ENCODE results near the gene AKAP6. TPM values are rescaled to one million over a fixed set of nuclear protein-coding genes. Genes with fewer than 3 reads are reported as not detected.
"Not testable (repeated sequence)": the region's sequence is repeated elsewhere in the genome, so short reads cannot be mapped to it uniquely, and the experiment has no call there.

Gene AKAP6
- total RNA-seq, 1 donor from 2014 or later, result 7.7 TPM

GRCh38 chr14:32366986-32367385 lies 37.9 kb downstream of the AKAP6 start:
- Histone ChIP-seq H3K4me1 (peaks cover 5% of the 10 kb centered on the region), H3K27ac (no peak overlapping the region), H3K9me3 (no peaks in the 10 kb centered on the region), H3K36me3 (no peaks in the 10 kb centered on the region), H3K4me3 (no peak overlapping the region), H3K27me3 (no peaks in the 10 kb centered on the region)
- ATAC-seq (no peak), DNase-seq (no peak)
- intact Hi-C loops (cut with DNase I), result no loop called here
- TF ChIP-seq CTCF (IDR thresholded peaks at IDR 0.05), result no peak

GRCh38 chr14:32367516-32367915 lies 38.4 kb downstream of the AKAP6 start:
- Histone ChIP-seq H3K27me3 (no peaks in the 10 kb centered on the region), H3K27ac (no peak overlapping the region), H3K4me3 (no peak overlapping the region), H3K4me1 (peaks cover 5% of the 10 kb centered on the region), H3K9me3 (no peaks in the 10 kb centered on the region), H3K36me3 (no peaks in the 10 kb centered on the region)
- DNase-seq, result no peak
- intact Hi-C loops (cut with DNase I), result no loop called here
- no peak for ATAC-seq
- TF ChIP-seq CTCF (IDR thresholded peaks at IDR 0.05), result no peak

- Histone ChIP-seq H3K4me3 (no peak overlapping the region), H3K36me3 (no peaks in the 10 kb centered on the region), H3K4me1 (peaks cover 5% of the 10 kb centered on the region), H3K27ac (no peak overlapping the region), H3K27me3 (no peaks in the 10 kb centered on the region), H3K9me3 (no peaks in the 10 kb centered on the region)
- intact Hi-C loops (cut with DNase I), result no loop called here
- no peak for DNase-seq
- TF ChIP-seq CTCF (IDR thresholded peaks at IDR 0.05), result no peak
- ATAC-seq, result no peak
Measured at GRCh38 chr14:32368107-32368506, 39.0 kb downstream of the AKAP6 start.

GRCh38 chr14:32370714-32371113 lies 41.6 kb downstream of the AKAP6 start:
- Histone ChIP-seq H3K36me3 (no peaks in the 10 kb centered on the region), H3K9me3 (no peaks in the 10 kb centered on the region), H3K4me3 (no peak overlapping the region), H3K4me1 (peaks cover 5% of the 10 kb centered on the region), H3K27me3 (no peaks in the 10 kb centered on the region), H3K27ac (no peak overlapping the region)
- intact Hi-C loops (cut with DNase I), result no loop called here
- DNase-seq, result no peak
- ATAC-seq, result no peak
- TF ChIP-seq CTCF (IDR thresholded peaks at IDR 0.05), result no peak

- DNase-seq, result no peak
- no peak for TF ChIP-seq CTCF (IDR thresholded peaks at IDR 0.05)
- H3K27ac ChIP-seq, result no peak overlapping the region
- H3K36me3 ChIP-seq, result no peaks in the 10 kb centered on the region
- H3K4me1 ChIP-seq, result peaks cover 1% of the 10 kb centered on the region
- H3K4me3 ChIP-seq, result no peak overlapping the region
- no peaks in the 10 kb centered on the region for H3K9me3 ChIP-seq
- no peak for ATAC-seq
- no peaks in the 10 kb centered on the region for H3K27me3 ChIP-seq
- intact Hi-C loops (cut with DNase I), result no loop called here
Measured at GRCh38 chr14:32372154-32372553, 43.1 kb downstream of the AKAP6 start.

- not testable (repeated sequence) for H3K27me3 ChIP-seq
Measured at GRCh38 chr14:32373174-32373573, 44.1 kb downstream of the AKAP6 start.

More at GRCh38 chr14:32373174-32373573, 44.1 kb downstream of the AKAP6 start:
- DNase-seq; H3K27ac ChIP-seq; H3K4me1 ChIP-seq; intact Hi-C loops (cut with DNase I); H3K9me3 ChIP-seq; H3K36me3 ChIP-seq; H3K4me3 ChIP-seq; ATAC-seq: not testable (repeated sequence)
